GM23338 (cell line): ENCODE results near the gene P4HTM. TPM values are rescaled to one million over a fixed set of nuclear protein-coding genes. Genes with fewer than 3 reads are reported as not detected.

Experiments
- ATAC-seq: fragments of 200-7000 bp; cut with Tn5 transposase; 3 replicates; pipeline ENCODE4 v1.9.1; 2020
- DNase-seq: peaks from one replicate; pipeline ENCODE4 v3.0.0-alpha.2; 2015; ENCODE audit warnings: low spot score
- H2AFZ ChIP-seq: fragments of 200-600 bp; sonication (generic); 2 replicates; pipeline ENCODE4 v1.8.0; 2016; ENCODE audit warnings: antibody characterized with exemption, mild to moderate bottlenecking, moderate library complexity
- H3F3A ChIP-seq: fragments of 200-600 bp; sonication (generic); replicated peaks from 2 replicates; pipeline ENCODE4 v1.8.0; 2017; ENCODE audit warnings: antibody characterized with exemption, mixed run types, low read depth
- H3K27ac ChIP-seq: fragments of 200-600 bp; sonication (generic); 2 replicates; pipeline ENCODE4 v1.6.1; 2016; ENCODE audit warnings: low read depth
- H3K27me3 ChIP-seq: fragments of 200-600 bp; sonication (generic); 2 replicates; pipeline ENCODE4 v1.8.0; 2016; ENCODE audit warnings: mild to moderate bottlenecking, mixed run types, moderate library complexity; ENCODE audit not compliant: insufficient read depth
- H3K36me3 ChIP-seq: fragments of 200-600 bp; sonication (generic); 2 replicates; pipeline ENCODE4 v1.8.0; 2016; ENCODE audit warnings: mild to moderate bottlenecking; ENCODE audit not compliant: insufficient read depth
- H3K4me1 ChIP-seq: fragments of 200-600 bp; sonication (generic); 2 replicates; pipeline ENCODE4 v1.8.0; 2016; ENCODE audit warnings: mild to moderate bottlenecking, moderate library complexity; ENCODE audit not compliant: insufficient read depth
- H3K4me2 ChIP-seq: fragments of 200-600 bp; sonication (generic); 2 replicates; pipeline ENCODE4 v1.7.1; 2017; ENCODE audit warnings: mixed run types
- H3K4me3 ChIP-seq: fragments of 200-600 bp; sonication (generic); 2 replicates; pipeline ENCODE4 v1.6.1; 2016; ENCODE audit warnings: mixed run types
- H3K79me2 ChIP-seq: fragments of 200-600 bp; sonication (generic); replicated peaks from 2 replicates; pipeline ENCODE4 v1.8.0; 2017; ENCODE audit warnings: mild to moderate bottlenecking; ENCODE audit not compliant: insufficient read depth
- H3K9me2 ChIP-seq: fragments of 200-600 bp; sonication (generic); 2 replicates; pipeline ENCODE4 v1.8.0; 2017; ENCODE audit not compliant: insufficient read depth
- H4K20me1 ChIP-seq: fragments of 200-600 bp; sonication (generic); replicated peaks from 2 replicates; pipeline ENCODE4 v1.8.0; 2017; ENCODE audit warnings: mild to moderate bottlenecking; ENCODE audit not compliant: insufficient read depth
- H3K27ac Mint-ChIP-seq: 2 replicates; pipeline ENCODE4 v1.8.0; 2020; ENCODE audit warnings: inconsistent platforms, mild to moderate bottlenecking, moderate library complexity, mixed read lengths
- H3K27me3 Mint-ChIP-seq: 3 replicates; pipeline ENCODE4 v1.8.0; 2022; ENCODE audit warnings: low read depth, mild to moderate bottlenecking, moderate library complexity, mixed read lengths, inconsistent platforms; ENCODE audit not compliant: insufficient read depth, poor library complexity
- H3K36me3 Mint-ChIP-seq: 3 replicates; pipeline ENCODE4 v1.8.0; 2021; ENCODE audit warnings: low read depth, mild to moderate bottlenecking, inconsistent platforms, moderate library complexity, mixed read lengths
- H3K4me1 Mint-ChIP-seq: 3 replicates; pipeline ENCODE4 v1.8.0; 2020; ENCODE audit warnings: mild to moderate bottlenecking, inconsistent platforms, mixed read lengths
- H3K4me3 Mint-ChIP-seq: 3 replicates; pipeline ENCODE4 v1.8.0; 2021; ENCODE audit warnings: moderate library complexity, mild to moderate bottlenecking, inconsistent platforms, mixed read lengths
- H3K9me3 Mint-ChIP-seq: 3 replicates; pipeline ENCODE4 v1.8.0; 2020; ENCODE audit warnings: moderate library complexity, mild to moderate bottlenecking, inconsistent platforms, mixed read lengths
- JUNB ChIP-seq: IDR thresholded peaks from one replicate; pipeline ENCODE4 v1.6.1; 2016; ENCODE audit warnings: antibody characterized with exemption; ENCODE audit not compliant: unreplicated experiment
- NANOG ChIP-seq: IDR thresholded peaks from 2 replicates; pipeline ENCODE4 v1.6.1; 2016; ENCODE audit warnings: antibody characterized with exemption, borderline replicate concordance
- ZNF114 ChIP-seq: fragments of 250-450 bp; sonication (Bioruptor Pico); IDR thresholded peaks from 2 replicates; pipeline ENCODE4 v1.5.0; 2020; ENCODE audit warnings: mild to moderate bottlenecking, moderate library complexity
- ZNF462 ChIP-seq: fragments of 250-450 bp; sonication (Bioruptor Pico); IDR thresholded peaks from 2 replicates; pipeline ENCODE4 v1.5.0; 2020; ENCODE audit warnings: mild to moderate bottlenecking, moderate library complexity
- polyA plus RNA-seq: library from polyadenylated mRNA; unstranded; fragments of >200 nt; fragmentation: Nextera tagmentation; extraction: Ambion mirVana; gene quantifications from 2 replicates; pipeline ENCODE4 v1.2.1, GENCODE V29; 2016
- total RNA-seq: library from RNA; depleted of rRNA; stranded (reverse); fragments of >200 nt; shearing (Covaris generic); gene quantifications from 2 replicates; pipeline ENCODE4 v1.2.3, GENCODE V29; 2014

Gene P4HTM
- total and polyA plus RNA-seq, 2 experiments from 2014 or later = 15.9 to 28.7 TPM

- DNase-seq (no peak), ATAC-seq (no peak)
- no peak overlapping the region for H3K4me3 ChIP-seq
- no peaks in the 10 kb centered on the region; the same call in 1 of the 2 replicates for H3K9me2 ChIP-seq
- Mint-ChIP-seq H3K27me3 (peaks cover 11% of the 10 kb centered on the region), H3K4me3 (no peak overlapping the region), H3K36me3 (peaks cover 14% of the 10 kb centered on the region), H3K4me1 (peaks cover 26% of the 10 kb centered on the region), H3K27ac (no peak overlapping the region), H3K9me3 (peaks cover 3% of the 10 kb centered on the region; the same call in 2 of the 3 replicates)
- H3K79me2 ChIP-seq = peaks cover 22% of the 10 kb centered on the region
- H3K36me3 ChIP-seq = no peaks in the 10 kb centered on the region
- H2AFZ ChIP-seq = no peak overlapping the region
- no peaks in the 10 kb centered on the region for H3K27me3 ChIP-seq
- no peak for TF ChIP-seq JUNB
- no peak overlapping the region for H3K27ac ChIP-seq
- H3K4me2 ChIP-seq = no peak overlapping the region
- H3F3A ChIP-seq = 0 out of 2 replicates have a peak, but pooled peaks cover 5% of the 10 kb centered on the region
- H4K20me1 ChIP-seq = peaks cover 15% of the 10 kb centered on the region
- H3K4me1 ChIP-seq = peaks cover 15% of the 10 kb centered on the region
Observed at GRCh38 chr3:49004352-49005302, 14.6 kb downstream of the P4HTM start.

- ATAC-seq (no peak), DNase-seq (no peak)
- Histone ChIP-seq H3K27ac (no peak overlapping the region), H3F3A (0 out of 2 replicates have a peak, but pooled peaks cover 5% of the 10 kb centered on the region), H3K9me2 (no peaks in the 10 kb centered on the region; the same call in 1 of the 2 replicates), H3K4me1 (peaks cover 9% of the 10 kb centered on the region), H2AFZ (no peak overlapping the region), H3K27me3 (no peaks in the 10 kb centered on the region), H3K4me2 (no peak overlapping the region), H3K79me2 (peaks cover 28% of the 10 kb centered on the region), H3K4me3 (no peak overlapping the region), H3K36me3 (no peaks in the 10 kb centered on the region), H4K20me1 (peaks cover 16% of the 10 kb centered on the region)
- Mint-ChIP-seq H3K4me3 (no peak overlapping the region), H3K27ac (no peak overlapping the region), H3K27me3 (peaks cover 12% of the 10 kb centered on the region), H3K4me1 (peaks cover 21% of the 10 kb centered on the region), H3K9me3 (peaks cover 3% of the 10 kb centered on the region; the same call in 2 of the 3 replicates), H3K36me3 (peaks cover 14% of the 10 kb centered on the region)
- no peak for TF ChIP-seq NANOG
- no peak for TF ChIP-seq ZNF114
- no peak for TF ChIP-seq ZNF462 (CRISPR knock-in tag)
Observed at GRCh38 chr3:49005303-49005680, 15.3 kb downstream of the P4HTM start.
